PC-3 (cell line): ENCODE results near the gene PPP1R16B. TPM values are rescaled to one million over a fixed set of nuclear protein-coding genes. Genes with fewer than 3 reads are reported as not detected.

Experiments
- ATAC-seq: fragments of 200-7000 bp; cut with Tn5 transposase; 2 replicates; pipeline ENCODE4 v1.9.1; 2020; ENCODE audit warnings: mild to moderate bottlenecking, moderate library complexity
- BruUV-seq: library from RNA; stranded (reverse); fragments of 400-500 nt; replicated peaks from 2 replicates; lab custom pipeline; 2021; lab: Mats Ljungman, UMichigan
- CTCF ChIA-PET: fragments of 300-600 bp; sonication (Branson Sonifier 250); formaldehyde crosslinking; loops from one replicate; lab custom pipeline; 2022; ENCODE audit warnings: antibody characterized with exemption; lab: Charles Lee
- POLR2A ChIA-PET: fragments of 300-600 bp; sonication (Branson Sonifier 250); formaldehyde crosslinking; loops from one replicate; lab custom pipeline; 2022; ENCODE audit warnings: antibody characterized with exemption; ENCODE audit not compliant: unreplicated experiment; lab: Charles Lee
- DNase-seq: peaks from one replicate; pipeline ENCODE4 v3.0.0-alpha.2; 2015
- H2AFZ ChIP-seq: fragments of 300-600 bp; sonication (generic); 2 replicates; pipeline ENCODE4 v1.6.0; 2016; ENCODE audit warnings: antibody characterized with exemption, low read length
- H3F3A ChIP-seq: fragments of 300-600 bp; sonication (generic); one replicate; pipeline ENCODE4 v1.6.0; 2017; ENCODE audit warnings: antibody characterized with exemption, low read length, control low read depth, mild to moderate bottlenecking; ENCODE audit not compliant: unreplicated experiment
- H3K27ac ChIP-seq: fragments of 300-600 bp; sonication (generic); 2 replicates; pipeline ENCODE4 v1.5.1; 2016; ENCODE audit warnings: mild to moderate bottlenecking, low read length
- H3K27me3 ChIP-seq: fragments of 300-600 bp; sonication (generic); 2 replicates; pipeline ENCODE4 v1.6.1; 2016; ENCODE audit warnings: low read length, mixed read lengths
- H3K36me3 ChIP-seq: fragments of 300-600 bp; sonication (generic); 2 replicates; pipeline ENCODE4 v1.6.1; 2016; ENCODE audit warnings: low read depth, mixed run types, low read length, mixed read lengths
- H3K4me1 ChIP-seq: fragments of 300-600 bp; sonication (generic); 2 replicates; pipeline ENCODE4 v1.5.1; 2016; ENCODE audit warnings: low read length; ENCODE audit not compliant: insufficient read depth
- H3K4me2 ChIP-seq: fragments of 300-600 bp; sonication (generic); 2 replicates; pipeline ENCODE4 v1.6.0; 2016; ENCODE audit warnings: low read length
- H3K4me3 ChIP-seq: fragments of 300-600 bp; sonication (generic); 2 replicates; pipeline ENCODE4 v1.5.1; 2016; ENCODE audit warnings: mild to moderate bottlenecking, low read length, mixed read lengths
- H3K79me2 ChIP-seq: fragments of 300-600 bp; sonication (generic); 2 replicates; pipeline ENCODE4 v1.6.1; 2017; ENCODE audit warnings: low read length, mixed read lengths
- H3K9ac ChIP-seq: fragments of 300-600 bp; sonication (generic); 2 replicates; pipeline ENCODE4 v1.6.0; 2016; ENCODE audit warnings: mild to moderate bottlenecking, low read length
- H3K9me2 ChIP-seq: fragments of 300-600 bp; sonication (generic); replicated peaks from 2 replicates; pipeline ENCODE4 v1.6.1; 2016; ENCODE audit warnings: mixed run types, low read length, mixed read lengths
- H3K9me3 ChIP-seq: fragments of 300-600 bp; sonication (generic); 2 replicates; pipeline ENCODE4 v1.6.1; 2016; ENCODE audit warnings: low read length, mixed read lengths
- H4K20me1 ChIP-seq: fragments of 300-600 bp; sonication (generic); 2 replicates; pipeline ENCODE4 v1.6.1; 2016; ENCODE audit warnings: low read length, mixed read lengths
- EZH2 ChIP-seq: fragments of 300-600 bp; sonication (generic); IDR thresholded peaks from one replicate; pipeline ENCODE4 v1.6.1; 2017; ENCODE audit warnings: antibody characterized with exemption, mild to moderate bottlenecking, low read length; ENCODE audit not compliant: unreplicated experiment
- EZH2phosphoT487 ChIP-seq: fragments of 300-600 bp; sonication (generic); IDR thresholded peaks from 2 replicates; pipeline ENCODE4 v1.6.1; 2018; ENCODE audit warnings: mild to moderate bottlenecking, antibody characterized with exemption, low read length, borderline replicate concordance
- intact Hi-C: fragments of 100-400 bp; cut with micrococcal nuclease; formaldehyde crosslinking; loops from 2 replicates; pipeline ENCODE4 v1.9.0; 2023
- total RNA-seq: library from RNA; depleted of rRNA; stranded (reverse); fragments of >200 nt; gene quantifications from 2 replicates; pipeline ENCODE4 v1.2.3, GENCODE V29; 2014
- TF ChIP-seq, protein P1 (sequence below): fragments of 300-600 bp; sonication (generic); conservative IDR thresholded peaks from 2 replicates; pipeline ENCODE4 v1.5.1; 2017; ENCODE audit warnings: antibody characterized with exemption, low read depth, mild to moderate bottlenecking, low read length

Gene PPP1R16B
- total RNA-seq, 1 experiment from 2014 or later, result 0.04 TPM

DNA sequence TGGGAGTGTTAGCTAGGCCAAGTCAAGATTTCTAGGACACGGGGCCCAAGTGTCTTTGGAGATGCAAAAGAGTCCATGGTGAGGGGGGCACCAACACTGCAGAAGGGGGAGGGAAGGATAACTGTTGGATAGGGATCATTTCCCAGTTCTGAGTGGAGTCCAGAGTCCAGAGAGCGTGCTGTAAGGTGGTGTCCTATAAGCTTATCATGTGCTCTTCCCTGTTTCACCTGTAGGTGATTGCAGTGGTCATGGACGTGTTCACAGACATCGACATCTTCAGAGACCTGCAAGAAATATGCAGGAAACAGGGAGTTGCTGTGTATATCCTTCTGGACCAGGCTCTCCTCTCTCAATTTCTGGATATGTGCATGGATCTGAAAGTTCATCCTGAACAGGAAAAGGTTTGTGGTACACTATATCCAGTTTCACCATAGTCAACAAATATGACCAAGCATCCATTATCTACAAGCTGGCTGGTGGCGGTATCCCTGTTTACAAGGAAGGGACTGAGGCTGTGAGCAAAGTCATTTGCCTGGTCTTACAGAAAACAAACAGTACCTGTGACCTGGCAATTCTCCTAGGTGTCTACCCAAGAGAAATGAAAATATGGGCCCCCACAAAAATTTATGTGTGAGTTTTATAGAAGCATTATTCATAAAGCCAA lies 136.4 kb downstream of the PPP1R16B start:
- Histone ChIP-seq H3K4me1 (no peaks in the 10 kb centered on the region), H3K36me3 (peaks cover 62% of the 10 kb centered on the region), H3K4me2 (no peak overlapping the region), H4K20me1 (peaks cover 57% of the 10 kb centered on the region), H3K9ac (no peak overlapping the region), H3K9me2 (no peaks in the 10 kb centered on the region), H3K27ac (no peak overlapping the region), H3K4me3 (no peak overlapping the region), H3K27me3 (no peaks in the 10 kb centered on the region), H3F3A (no peaks in the 10 kb centered on the region), H2AFZ (no peak overlapping the region), H3K9me3 (no peaks in the 10 kb centered on the region), H3K79me2 (peaks cover 82% of the 10 kb centered on the region)
- TF ChIP-seq, protein P1, sequence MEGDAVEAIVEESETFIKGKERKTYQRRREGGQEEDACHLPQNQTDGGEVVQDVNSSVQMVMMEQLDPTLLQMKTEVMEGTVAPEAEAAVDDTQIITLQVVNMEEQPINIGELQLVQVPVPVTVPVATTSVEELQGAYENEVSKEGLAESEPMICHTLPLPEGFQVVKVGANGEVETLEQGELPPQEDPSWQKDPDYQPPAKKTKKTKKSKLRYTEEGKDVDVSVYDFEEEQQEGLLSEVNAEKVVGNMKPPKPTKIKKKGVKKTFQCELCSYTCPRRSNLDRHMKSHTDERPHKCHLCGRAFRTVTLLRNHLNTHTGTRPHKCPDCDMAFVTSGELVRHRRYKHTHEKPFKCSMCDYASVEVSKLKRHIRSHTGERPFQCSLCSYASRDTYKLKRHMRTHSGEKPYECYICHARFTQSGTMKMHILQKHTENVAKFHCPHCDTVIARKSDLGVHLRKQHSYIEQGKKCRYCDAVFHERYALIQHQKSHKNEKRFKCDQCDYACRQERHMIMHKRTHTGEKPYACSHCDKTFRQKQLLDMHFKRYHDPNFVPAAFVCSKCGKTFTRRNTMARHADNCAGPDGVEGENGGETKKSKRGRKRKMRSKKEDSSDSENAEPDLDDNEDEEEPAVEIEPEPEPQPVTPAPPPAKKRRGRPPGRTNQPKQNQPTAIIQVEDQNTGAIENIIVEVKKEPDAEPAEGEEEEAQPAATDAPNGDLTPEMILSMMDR, result no peak; the same call in 1 of the 2 replicates
- TF ChIP-seq EZH2phosphoT487 (no peak), EZH2 (no peak)
- ChIA-PET POLR2A (no interaction called here), CTCF (no interaction called here)
- no TSS peak for BruUV-seq
- ATAC-seq (peak; percentile 43; the same call in 1 of the 2 replicates), DNase-seq (no peak)
- intact Hi-C loops, result no loop called here

DNA sequence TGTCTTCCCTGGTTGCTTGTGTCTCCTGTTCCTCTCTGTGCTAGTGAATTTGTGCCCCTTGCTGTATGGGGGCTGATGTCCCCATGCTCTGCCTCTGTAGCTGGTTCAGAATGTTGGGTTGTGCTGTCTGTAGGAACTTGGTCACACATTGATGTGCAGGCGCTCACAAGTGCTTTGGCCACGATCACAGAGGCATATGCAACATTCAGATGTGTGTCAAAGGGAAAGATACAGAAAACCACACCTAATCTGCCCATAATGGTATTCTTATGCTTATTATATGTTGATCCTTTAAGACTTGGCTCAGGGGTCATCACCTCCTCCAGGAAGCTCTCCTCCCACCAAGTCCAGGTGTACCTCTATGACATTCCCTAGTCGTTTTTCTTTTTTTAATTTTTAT lies 139.5 kb downstream of the PPP1R16B start:
- ATAC-seq, result no peak

DNA sequence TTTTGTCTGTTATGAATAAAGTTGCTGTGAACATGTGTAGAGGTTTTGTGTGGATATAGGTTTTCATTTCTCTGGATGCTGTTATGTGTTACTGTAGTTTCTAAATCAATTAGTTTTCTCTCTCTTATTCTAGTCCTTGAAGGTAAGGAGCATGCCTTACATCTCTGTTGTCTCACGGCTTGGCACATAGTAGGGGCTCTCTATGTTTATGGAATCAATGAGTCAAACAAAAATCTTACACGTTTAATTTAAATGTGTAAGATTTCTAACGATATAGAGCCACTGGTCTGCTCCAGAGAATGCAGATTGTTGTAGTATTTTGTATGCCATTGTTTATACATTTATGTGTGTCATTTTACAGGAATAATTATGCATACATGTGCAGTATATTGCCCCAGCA lies 141.3 kb downstream of the PPP1R16B start:
- Histone ChIP-seq H4K20me1 (peaks cover 16% of the 10 kb centered on the region), H3K4me1 (no peaks in the 10 kb centered on the region), H3K4me3 (no peak overlapping the region), H3K36me3 (peaks cover 75% of the 10 kb centered on the region), H3K27ac (no peak overlapping the region), H2AFZ (no peak overlapping the region), H3K27me3 (no peaks in the 10 kb centered on the region), H3K4me2 (no peak overlapping the region), H3K9ac (no peak overlapping the region), H3K79me2 (peaks cover 49% of the 10 kb centered on the region), H3F3A (no peaks in the 10 kb centered on the region), H3K9me3 (no peaks in the 10 kb centered on the region), H3K9me2 (no peaks in the 10 kb centered on the region)
- ATAC-seq (no peak), DNase-seq (no peak)
- POLR2A ChIA-PET, result no interaction called here
- CTCF ChIA-PET, result no interaction called here
- no TSS peak for BruUV-seq
- no peak for TF ChIP-seq EZH2phosphoT487
- no peak for TF ChIP-seq EZH2
- TF ChIP-seq, protein P1, result no peak
- intact Hi-C loops, result no loop called here

More for the DNA sequence above, 139.5 kb downstream of the PPP1R16B start:
- intact Hi-C loops, result no loop called here
- Histone ChIP-seq H3K4me3 (no peak overlapping the region), H3K9me3 (no peaks in the 10 kb centered on the region), H4K20me1 (peaks cover 34% of the 10 kb centered on the region), H3F3A (no peaks in the 10 kb centered on the region), H2AFZ (no peak overlapping the region), H3K9me2 (no peaks in the 10 kb centered on the region), H3K79me2 (peaks cover 68% of the 10 kb centered on the region), H3K36me3 (peaks cover 70% of the 10 kb centered on the region), H3K27me3 (no peaks in the 10 kb centered on the region), H3K9ac (no peak overlapping the region), H3K4me1 (no peaks in the 10 kb centered on the region), H3K27ac (no peak overlapping the region), H3K4me2 (no peak overlapping the region)
- no peak for DNase-seq
- ChIA-PET CTCF (no interaction called here), POLR2A (no interaction called here)
- no TSS peak for BruUV-seq
- TF ChIP-seq EZH2phosphoT487, result no peak
- TF ChIP-seq EZH2, result no peak
- TF ChIP-seq, protein P1, result no peak
